Fibroblast of villous mesenchyme (primary cell): Measurements from ENCODE around the gene LSM5. TPM values are rescaled to one million over a fixed set of nuclear protein-coding genes. Genes with fewer than 3 reads are reported as not detected.
"Not testable (repeated sequence)": the region's sequence is repeated elsewhere in the genome, so short reads cannot be mapped to it uniquely, and the experiment has no call there.

Source experiments
- DNase-seq: peaks from one replicate; pipeline ENCODE4 v3.0.0-alpha.2; 2010; ENCODE audit warnings: low read depth
- H3K4me3 ChIP-seq: 2 replicates; pipeline ENCODE4 v1.5.1; 2011; ENCODE audit warnings: low read depth, mild to moderate bottlenecking, low read length
- CTCF ChIP-seq: IDR thresholded peaks from 2 replicates; pipeline ENCODE4 v1.5.1; 2012; ENCODE audit warnings: low read depth, mild to moderate bottlenecking, low read length; ENCODE audit not compliant: insufficient read depth
- total RNA-seq: library from RNA; depleted of rRNA; stranded (reverse); fragments of >200 nt; gene quantifications from 2 replicates; pipeline ENCODE4 v1.2.3, GENCODE V29; 2012

Gene LSM5
- total RNA-seq, 1 donor: 37.1 TPM

- no peak for TF ChIP-seq CTCF
- no peak for DNase-seq
- no peak overlapping the region for H3K4me3 ChIP-seq
Observed at GRCh38 chr7:32511791-32512190, 21.6 kb upstream of the LSM5 start.

GRCh38 chr7:32507414-32507813 lies 17.2 kb upstream of the LSM5 start:
- no peak overlapping the region for H3K4me3 ChIP-seq
- peak; percentile 22 for DNase-seq
- TF ChIP-seq CTCF: no peak

GRCh38 chr7:32506266-32507054 lies 16.3 kb upstream of the LSM5 start:
- peak; percentile 87 for DNase-seq
- H3K4me3 ChIP-seq: peak overlapping the region; percentile 16
- TF ChIP-seq CTCF: no peak

DNA sequence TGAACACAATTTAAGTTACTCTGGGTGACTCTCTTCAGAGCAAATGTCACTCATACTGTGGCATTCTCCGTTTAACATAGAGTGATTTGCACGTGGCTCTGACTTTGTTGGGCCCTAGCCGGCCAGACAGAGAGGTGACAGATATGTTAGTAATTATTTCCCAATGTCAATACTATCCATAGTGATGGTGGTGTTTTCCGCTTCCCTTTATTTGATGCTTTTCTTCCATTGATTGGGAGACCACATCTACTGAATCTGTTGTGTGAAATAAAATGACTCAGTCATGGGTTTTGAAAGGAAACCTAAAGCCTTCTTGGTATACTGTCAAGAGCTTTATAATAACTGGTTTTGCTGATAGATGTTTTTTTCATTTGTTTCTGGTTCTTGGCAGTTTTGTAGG lies 12.5 kb upstream of the LSM5 start:
- DNase-seq: no peak
- no peak overlapping the region for H3K4me3 ChIP-seq
- no peak for TF ChIP-seq CTCF

GRCh38 chr7:32501522-32501921 lies 11.3 kb upstream of the LSM5 start:
- H3K4me3 ChIP-seq: no peak overlapping the region
- no peak for TF ChIP-seq CTCF
- peak; percentile 16 for DNase-seq

DNA sequence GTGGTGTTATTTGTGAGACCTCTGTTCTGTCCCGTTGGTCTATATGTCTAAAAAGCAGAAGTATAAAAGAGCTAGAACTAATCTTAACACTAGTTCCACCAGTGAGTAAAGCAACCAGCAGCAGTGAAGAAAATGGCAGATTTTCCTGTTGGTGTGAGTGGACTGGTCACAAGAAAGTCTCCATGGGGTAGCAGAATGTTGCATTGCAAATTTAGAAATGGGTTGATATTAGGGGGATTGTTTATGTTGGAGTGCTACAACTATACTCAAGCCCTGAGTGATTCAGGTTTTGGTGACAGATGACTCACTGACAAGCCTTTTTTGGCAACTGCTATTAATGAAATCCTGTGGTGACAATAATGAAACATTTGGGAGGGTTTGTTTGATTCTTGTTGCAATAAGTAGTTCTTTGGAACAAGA lies 10.8 kb upstream of the LSM5 start:
- peak; percentile 49 for DNase-seq
- no peak overlapping the region for H3K4me3 ChIP-seq

DNA sequence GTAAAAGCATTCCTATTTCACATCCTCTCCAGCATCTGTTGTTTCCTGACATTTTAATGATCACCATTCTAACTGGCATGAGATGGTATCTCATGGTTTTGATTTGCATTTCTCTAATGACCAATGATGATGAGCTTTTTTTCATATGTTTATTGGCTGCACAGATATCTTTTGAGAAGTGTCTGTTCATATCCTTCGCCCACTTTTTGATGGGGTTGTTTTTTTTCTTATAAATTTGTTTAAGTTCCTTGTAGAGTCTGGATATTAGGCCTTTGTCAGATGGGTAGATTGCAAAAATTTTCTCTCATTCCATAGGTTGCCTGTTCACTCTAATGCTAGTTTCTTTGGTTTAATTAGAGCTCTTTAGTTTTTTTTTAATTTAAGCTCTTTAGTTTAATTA lies 10.0 kb upstream of the LSM5 start:
- H3K4me3 ChIP-seq, DNase-seq: not testable (repeated sequence)

More for the DNA sequence above, 10.8 kb upstream of the LSM5 start:
- no peak for TF ChIP-seq CTCF

DNA sequence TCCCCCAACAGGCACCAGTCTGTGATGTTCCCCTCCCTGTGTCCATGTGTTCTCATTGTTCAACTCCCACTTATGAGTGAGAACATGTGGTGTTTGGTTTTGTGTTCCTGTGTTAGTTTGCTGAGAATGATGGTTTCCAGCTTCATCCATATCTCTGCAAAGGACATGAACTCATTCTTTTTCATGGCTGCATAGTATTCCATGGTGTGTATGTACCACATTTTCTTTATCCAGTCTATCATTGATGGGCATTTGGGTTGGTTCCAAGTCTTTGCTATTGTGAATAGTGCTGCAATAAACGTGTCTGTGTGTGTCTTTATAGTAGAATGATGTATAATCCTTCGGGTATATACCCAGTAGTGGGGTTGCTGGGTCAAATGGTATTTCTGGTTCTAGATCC lies 9.6 kb upstream of the LSM5 start:
- H3K4me3 ChIP-seq, DNase-seq: not testable (repeated sequence)
